Right renal pelvis (tissue), 4 donors: ENCODE measurements around the gene ZFYVE16. TPM values are rescaled to one million over a fixed set of nuclear protein-coding genes. Genes with fewer than 3 reads are reported as not detected.
A peak's percentile ranks its signal among the peaks of the same experiment; 100 is the strongest.
"Not testable (repeated sequence)": the region's sequence is repeated elsewhere in the genome, so short reads cannot be mapped to it uniquely, and the experiment has no call there.

ENCODE experiments used
- DNase-seq, 4 donors: peaks; one replicate each; pipeline ENCODE4 v3.0.0-alpha.2; 2013; ENCODE audit warnings: low read depth in 4 of 4, low spot score in 3 of 4, missing footprints in 1 of 4
- polyA plus RNA-seq, 4 donors: library from polyadenylated mRNA; unstranded; fragments of 120-200 nt; gene quantifications; one replicate each; pipeline ENCODE4 v1.2.1, GENCODE V29; 2013; ENCODE audit not compliant: insufficient read length in 4 of 4

ZFYVE16 gene
- 10 to 100 TPM; 58.5 to 84.5 (median 72.7) TPM for polyA plus RNA-seq

DNA sequence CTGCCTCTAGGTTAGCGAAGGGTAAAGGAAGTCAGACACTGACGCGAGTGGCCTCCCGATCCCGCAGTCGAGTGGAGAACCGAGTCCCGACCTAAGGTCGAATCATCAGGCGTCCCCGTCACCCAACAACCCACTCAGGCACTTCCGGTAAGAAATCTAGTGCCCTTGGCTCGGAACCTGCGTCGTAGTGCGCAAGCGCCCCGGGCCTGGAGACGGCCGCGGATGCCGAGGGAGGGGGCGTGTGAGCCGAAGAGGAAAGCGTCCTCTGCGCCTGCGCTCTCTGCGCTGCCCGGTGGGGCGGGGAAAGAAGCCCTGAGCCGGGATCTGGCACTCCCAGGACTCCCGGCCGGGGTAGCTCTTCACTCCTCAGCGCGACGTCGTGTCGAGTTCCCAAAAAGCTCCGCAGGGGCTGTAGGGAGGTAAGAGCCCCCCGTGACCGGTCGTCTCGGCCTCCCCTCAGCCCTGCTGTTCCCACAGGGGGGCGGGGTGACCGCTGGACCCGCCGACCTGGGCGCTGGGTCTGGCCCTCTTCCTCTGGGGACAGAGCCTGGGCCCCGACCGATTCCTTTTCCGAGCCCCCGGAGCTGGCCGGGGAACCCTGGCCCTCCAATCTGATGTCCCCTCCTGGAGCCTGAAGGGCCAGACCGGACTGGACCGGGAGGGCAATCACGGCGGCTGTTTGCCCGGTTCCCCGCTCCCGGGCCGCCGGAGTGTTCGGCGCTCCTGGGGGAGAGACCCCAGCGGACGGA lies at the start of gene ZFYVE16:
ZFYVE16 (plus strand) TSS at position 330 of the 749 bp plus-strand sequence. CDS start 26,084 bp downstream, outside the sequence.
- DNase-seq: peak; percentile 96 to 99 (median 97)

DNA sequence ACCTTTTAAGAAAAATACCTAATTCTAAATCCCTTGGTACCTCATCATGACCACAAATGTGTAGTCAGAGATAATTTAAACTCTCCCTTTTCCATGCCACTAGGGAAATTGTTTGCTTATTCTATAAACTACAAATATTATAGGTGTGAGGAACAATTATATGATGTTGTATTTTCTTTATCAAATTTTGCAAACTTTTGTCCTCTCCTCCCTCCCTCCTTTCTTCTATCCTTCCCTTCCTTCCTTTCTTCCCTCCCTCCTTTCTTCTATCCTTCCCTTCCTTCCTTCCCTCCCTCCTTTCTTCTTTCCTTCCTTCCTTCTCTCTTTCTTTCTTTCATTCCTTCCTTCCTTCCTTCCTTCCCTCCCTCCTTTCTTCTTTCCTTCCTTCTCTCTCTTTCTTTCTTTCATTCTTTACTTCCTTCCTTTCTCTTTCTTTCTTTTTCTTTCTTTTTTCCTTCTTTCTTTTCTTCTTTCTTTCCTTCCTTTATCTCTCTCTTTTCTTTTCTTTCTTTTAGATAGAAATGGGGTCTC lies 46.9 kb upstream of the ZFYVE16 start:
- no peak for DNase-seq

DNA sequence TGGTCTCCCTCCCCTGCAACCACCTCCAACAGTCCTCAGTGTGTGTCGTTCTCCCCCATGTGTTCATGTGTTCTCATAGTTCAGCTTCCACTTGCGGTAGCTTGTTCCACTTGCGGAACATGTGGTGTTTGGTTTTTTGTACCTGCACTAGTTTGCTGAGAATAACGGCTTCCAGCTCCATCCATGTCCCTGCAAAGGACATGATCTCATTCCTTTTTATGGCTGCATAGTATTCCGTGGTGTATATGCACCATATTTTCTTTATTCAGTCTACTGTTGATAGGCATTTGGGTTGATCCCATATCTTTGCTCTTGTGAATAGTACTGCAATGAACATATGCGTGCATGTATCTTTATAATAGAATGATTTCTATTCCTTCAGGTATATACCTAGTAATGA lies 43.0 kb upstream of the ZFYVE16 start:
- no peak for DNase-seq

DNA sequence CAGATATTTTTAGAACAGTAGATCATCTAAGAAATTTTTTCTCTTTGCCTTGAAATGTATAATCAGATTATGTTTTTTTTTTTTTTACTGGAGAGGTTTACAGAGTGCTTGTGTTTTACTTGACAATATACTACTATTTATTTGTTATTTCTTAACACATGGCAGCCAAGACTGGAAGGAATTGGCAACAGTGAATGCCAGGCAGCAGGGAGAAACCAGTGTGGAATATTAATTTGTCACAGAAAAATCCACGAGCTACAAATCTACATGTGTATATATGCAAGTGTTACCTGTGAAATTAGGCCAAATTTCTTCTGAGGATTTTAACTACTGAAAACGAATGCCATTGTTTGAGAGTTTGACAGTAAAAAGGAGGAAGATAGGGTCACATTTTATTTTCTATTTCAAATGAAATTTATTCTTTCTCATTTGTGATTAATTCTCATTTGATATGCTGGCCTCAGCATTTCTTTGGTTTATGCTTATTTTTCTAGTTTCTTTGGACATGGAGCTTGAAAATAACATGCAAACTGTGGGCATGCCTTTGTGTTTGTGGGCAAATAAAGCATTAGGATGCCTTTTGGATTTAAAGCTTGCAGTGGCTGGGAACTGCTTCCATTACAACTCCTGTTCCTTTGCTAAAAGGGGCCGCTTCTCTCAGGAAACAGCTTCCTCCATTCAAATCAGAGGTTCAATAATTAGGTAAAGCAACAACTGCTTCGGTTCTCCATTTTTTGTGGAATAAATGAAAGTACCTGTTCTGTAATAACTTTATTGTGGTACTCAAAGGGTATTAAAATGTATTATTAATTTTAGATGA lies 39.0 kb upstream of the ZFYVE16 start:
- DNase-seq: no peak

GRCh38 chr5:80369521-80369920 lies 38.3 kb upstream of the ZFYVE16 start:
- DNase-seq: no peak

DNA sequence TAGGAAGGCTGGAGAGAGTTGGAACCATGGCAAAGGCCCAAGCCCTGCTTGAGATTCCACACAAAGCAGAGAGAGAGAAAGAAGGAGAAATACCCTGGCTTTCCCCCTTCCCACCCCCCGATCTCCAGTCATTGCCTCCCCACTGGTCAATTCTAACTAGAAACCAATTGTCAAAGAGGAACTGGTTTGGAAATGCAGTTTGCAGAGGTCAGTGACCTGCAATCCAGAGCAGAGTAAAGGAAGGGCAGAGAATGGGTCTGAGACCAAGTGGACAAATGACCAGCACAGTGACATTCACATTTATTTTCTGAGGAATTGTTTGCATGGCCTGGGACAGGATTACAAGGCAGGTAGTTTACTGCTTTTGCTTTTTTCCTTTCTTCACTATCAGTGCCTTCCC lies 37.5 kb upstream of the ZFYVE16 start:
- no peak for DNase-seq

GRCh38 chr5:80372780-80373179 lies 35.1 kb upstream of the ZFYVE16 start:
- DNase-seq: no peak

DNA sequence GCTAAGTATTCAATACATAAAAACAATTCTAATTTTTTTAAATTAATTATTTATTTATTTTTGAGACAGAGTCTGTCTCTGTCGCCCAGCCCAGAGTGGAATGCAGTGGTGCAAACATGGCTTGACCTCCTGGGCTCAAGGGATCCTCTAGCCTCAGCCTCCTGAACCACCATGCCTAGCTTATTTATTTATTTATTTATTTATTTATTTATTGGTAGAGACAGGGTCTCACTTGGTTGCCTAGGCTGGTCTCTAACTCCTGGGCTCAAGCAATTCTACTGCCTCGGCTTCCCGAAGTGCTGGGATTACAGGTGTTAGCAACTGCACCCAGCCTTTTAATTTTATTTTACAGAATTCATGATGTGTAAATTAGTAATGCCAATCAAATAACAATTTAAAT lies 33.7 kb upstream of the ZFYVE16 start:
- DNase-seq: no peak

- DNase-seq: no peak
These were observed 31.3 kb upstream of the ZFYVE16 start for GRCh38 chr5:80376557-80376956.

GRCh38 chr5:80382488-80382887 lies 25.4 kb upstream of the ZFYVE16 start:
- DNase-seq: no peak

DNA sequence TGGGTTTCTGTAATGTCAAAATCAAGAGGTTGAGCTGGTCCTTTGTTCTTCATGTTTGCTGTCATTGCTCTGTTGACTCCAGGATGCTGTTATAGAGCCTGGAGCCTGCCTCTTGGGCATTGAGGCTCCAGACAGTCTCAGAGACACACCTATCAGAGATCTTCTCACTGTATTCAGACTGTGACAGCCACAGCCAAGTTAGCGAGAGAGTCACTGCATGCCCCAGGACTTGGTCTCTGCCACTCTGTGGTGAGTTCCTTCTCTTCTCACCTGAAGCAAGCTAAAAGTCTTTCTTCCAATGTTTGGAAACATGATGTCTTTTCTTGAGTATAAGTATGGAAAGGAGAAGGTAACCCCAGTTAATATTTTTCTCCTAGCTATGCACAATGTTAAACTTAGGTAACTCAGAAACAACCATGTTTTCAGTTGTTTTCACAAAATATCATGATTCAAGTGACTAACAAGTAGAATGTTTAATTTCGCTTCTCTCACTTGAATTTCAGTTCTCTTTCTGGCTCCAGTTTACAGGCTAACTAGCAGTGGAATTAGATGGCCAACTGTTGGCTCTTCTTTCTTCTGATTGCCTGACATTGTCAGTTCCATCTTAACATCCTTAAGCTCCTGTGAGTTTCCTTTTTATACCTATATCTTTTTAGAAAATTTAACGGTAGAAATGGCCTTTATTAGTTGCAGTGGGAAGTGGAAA lies 20.6 kb upstream of the ZFYVE16 start:
- no peak for DNase-seq

GRCh38 chr5:80389580-80389979 lies 18.3 kb upstream of the ZFYVE16 start:
- no peak for DNase-seq

GRCh38 chr5:80390413-80390812 lies 17.5 kb upstream of the ZFYVE16 start:
- not testable (repeated sequence) for DNase-seq

- DNase-seq: not testable (repeated sequence)
These were observed 16.6 kb upstream of the ZFYVE16 start for GRCh38 chr5:80391267-80391666.

- no peak for DNase-seq
These were observed 8.2 kb upstream of the ZFYVE16 start for GRCh38 chr5:80399526-80400239.

DNA sequence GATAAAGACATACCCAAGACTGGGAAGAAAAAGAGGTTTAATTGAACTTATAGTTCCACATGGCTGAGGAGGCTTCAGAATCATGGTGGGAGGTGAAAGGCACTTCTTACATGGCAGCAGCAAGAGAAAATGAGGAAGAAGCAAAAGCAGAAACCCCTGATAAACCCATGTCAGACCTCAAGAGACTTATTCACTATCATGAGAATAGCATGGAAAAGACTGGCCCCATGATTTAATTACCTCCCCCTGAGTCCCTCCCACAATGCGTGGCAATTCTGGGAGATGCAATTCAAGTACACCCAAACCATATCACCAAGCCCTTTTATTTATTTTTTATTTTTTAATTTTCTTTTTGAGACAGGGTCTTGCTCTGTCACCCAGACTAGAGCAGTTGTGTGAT lies 7.5 kb upstream of the ZFYVE16 start:
- not testable (repeated sequence) for DNase-seq

GRCh38 chr5:80403782-80404181 lies 4.1 kb upstream of the ZFYVE16 start:
- DNase-seq: no peak

DNA sequence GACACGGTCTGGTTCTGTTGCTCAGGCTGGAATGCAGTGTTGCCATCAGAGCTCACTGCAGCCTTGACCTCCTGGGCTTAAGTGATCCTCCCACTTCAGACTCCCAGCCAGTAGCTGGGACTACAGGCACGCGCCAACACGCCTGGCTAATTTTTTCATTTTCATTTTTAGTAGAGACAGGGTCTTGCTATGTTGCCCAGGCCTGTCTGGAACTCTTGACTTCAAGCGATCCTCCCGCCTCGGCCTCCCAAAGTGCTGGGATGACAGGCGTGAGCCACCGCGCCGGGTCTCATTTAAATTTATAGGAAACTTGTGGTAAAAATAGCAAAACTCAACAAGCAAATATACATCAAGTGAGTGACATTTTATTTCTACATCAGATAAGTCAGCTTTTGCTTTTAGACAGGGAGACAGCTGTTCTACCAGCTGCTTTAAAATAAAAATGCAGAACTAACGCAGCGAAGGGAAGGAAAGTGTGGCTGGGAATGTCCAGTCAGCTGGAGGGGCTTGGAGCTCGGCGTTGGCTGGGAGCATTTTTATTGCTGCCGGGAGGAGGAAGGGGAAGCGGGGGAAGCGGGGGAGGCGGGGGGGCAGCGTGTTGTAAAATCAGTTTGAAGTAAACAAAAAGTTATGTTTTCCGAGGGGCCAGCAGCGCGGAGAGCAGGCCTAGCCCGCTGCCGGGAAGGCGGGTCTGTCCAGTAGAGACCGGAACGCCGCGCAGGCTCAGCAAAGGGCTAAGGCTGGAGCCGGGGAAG lies 707 bp upstream of the ZFYVE16 start:
- peak in 1 of 4 donors; percentile 79 for DNase-seq
